IMR-90 (cell line): ENCODE measurements around the gene SPARC. TPM values are rescaled to one million over a fixed set of nuclear protein-coding genes. Genes with fewer than 3 reads are reported as not detected.

ENCODE experiments used
- ATAC-seq: fragments of 200-7000 bp; cut with Tn5 transposase; 2 replicates; pipeline ENCODE4 v1.9.1; 2020; ENCODE audit warnings: low read depth, mild to moderate bottlenecking, moderate library complexity
- BruUV-seq: library from RNA; stranded (reverse); fragments of 400-500 nt; replicated peaks from 2 replicates; lab custom pipeline; 2021; lab: Mats Ljungman, UMichigan
- CTCF ChIA-PET: fragments of 300-600 bp; formaldehyde crosslinking; extraction: SDS; loops from one replicate; lab custom pipeline; 2021; ENCODE audit warnings: antibody characterized with exemption; lab: Yijun Ruan, JAX
- POLR2A ChIA-PET: fragments of 300-600 bp; sonication (Branson Sonifier 250); formaldehyde crosslinking; loops from one replicate; lab custom pipeline; 2022; ENCODE audit warnings: antibody characterized with exemption; ENCODE audit not compliant: unreplicated experiment; lab: Charles Lee
- DNase-seq: peaks from one replicate; pipeline ENCODE4 v3.0.0; 2013
- H2AFZ ChIP-seq: replicated peaks from 2 replicates; pipeline ENCODE3; 2013; ENCODE audit warnings: low read length, mild to moderate bottlenecking; ENCODE audit not compliant: poor library complexity
- H2AK5ac ChIP-seq: 2 replicates; pipeline ENCODE4 v1.6.1; 2013; ENCODE audit warnings: low read depth, low read length, inconsistent platforms
- H2AK9ac ChIP-seq: replicated peaks from 2 replicates; pipeline ENCODE3; 2013; ENCODE audit warnings: mild to moderate bottlenecking, low read depth, low read length, moderate library complexity; ENCODE audit not compliant: poor library complexity
- H2BK120ac ChIP-seq: 2 replicates; pipeline ENCODE4 v1.6.1; 2013; ENCODE audit warnings: low read depth, low read length, inconsistent platforms
- H2BK15ac ChIP-seq: 3 replicates; pipeline ENCODE4 v1.6.1; 2013; ENCODE audit warnings: low read depth, low read length, inconsistent platforms
- H2BK20ac ChIP-seq: 2 replicates; pipeline ENCODE4 v1.6.1; 2013; ENCODE audit warnings: low read depth, mild to moderate bottlenecking, inconsistent platforms, low read length, moderate library complexity
- H2BK5ac ChIP-seq: 2 replicates; pipeline ENCODE4 v1.6.1; 2013; ENCODE audit warnings: mild to moderate bottlenecking, low read depth, low read length, inconsistent platforms; ENCODE audit not compliant: poor library complexity, severe bottlenecking
- H3K14ac ChIP-seq: replicated peaks from 2 replicates; pipeline ENCODE4 v1.6.1; 2013; ENCODE audit warnings: low read depth, low read length, inconsistent platforms
- H3K18ac ChIP-seq: 2 replicates; pipeline ENCODE4 v1.6.1; 2013; ENCODE audit warnings: low read depth, low read length, control low read depth
- H3K23ac ChIP-seq: 2 replicates; pipeline ENCODE4 v1.6.1; 2013; ENCODE audit warnings: low read depth, low read length, inconsistent platforms
- H3K27ac ChIP-seq: 2 replicates; pipeline ENCODE4 v1.5.1; 2013; ENCODE audit warnings: mild to moderate bottlenecking, control low read depth, low read length; ENCODE audit not compliant: insufficient read depth
- H3K27me3 ChIP-seq: 2 replicates; pipeline ENCODE4 v1.6.1; 2013; ENCODE audit warnings: low read length; ENCODE audit not compliant: control insufficient read depth, insufficient read depth
- H3K36me3 ChIP-seq: 2 replicates; pipeline ENCODE4 v1.6.1; 2013; ENCODE audit warnings: low read length, mixed read lengths; ENCODE audit not compliant: control insufficient read depth, insufficient read depth
- H3K4ac ChIP-seq: 2 replicates; pipeline ENCODE4 v1.6.1; 2013; ENCODE audit warnings: low read depth, low read length, inconsistent platforms
- H3K4me1 ChIP-seq: 2 replicates; pipeline ENCODE4 v1.6.1; 2013; ENCODE audit warnings: low read length, mixed read lengths; ENCODE audit not compliant: control insufficient read depth, insufficient read depth
- H3K4me2 ChIP-seq: 2 replicates; pipeline ENCODE4 v1.6.1; 2013; ENCODE audit warnings: low read depth, mild to moderate bottlenecking, control low read depth, low read length, moderate library complexity
- H3K4me3 ChIP-seq: 2 replicates; pipeline ENCODE4 v1.5.1; 2013; ENCODE audit warnings: low read depth, mild to moderate bottlenecking, control low read depth, low read length, moderate library complexity; ENCODE audit not compliant: insufficient read depth
- H3K56ac ChIP-seq: 2 replicates; pipeline ENCODE4 v1.6.1; 2013; ENCODE audit warnings: low read length, inconsistent platforms; ENCODE audit not compliant: insufficient read depth; ENCODE audit errors: extremely low read depth
- H3K79me1 ChIP-seq, 2 experiments: 2 replicates each; pipeline ENCODE4 v1.6.1; 2013; ENCODE audit warnings: low read length in 2 of 2, inconsistent platforms in 1 of 2, low read depth in 1 of 2
- H3K9ac ChIP-seq: 2 replicates; pipeline ENCODE4 v1.6.1; 2013; ENCODE audit warnings: low read depth, low read length, control low read depth
- H3K9me1 ChIP-seq: 2 replicates; pipeline ENCODE4 v1.6.1; 2013; ENCODE audit warnings: low read length, inconsistent platforms; ENCODE audit not compliant: insufficient read depth
- H3K9me3 ChIP-seq: 2 replicates; pipeline ENCODE4 v1.6.1; 2013; ENCODE audit warnings: low read length; ENCODE audit not compliant: control insufficient read depth, insufficient read depth
- H4K20me1 ChIP-seq: 2 replicates; pipeline ENCODE4 v1.6.1; 2013; ENCODE audit warnings: low read length, inconsistent platforms; ENCODE audit not compliant: insufficient read depth
- H4K5ac ChIP-seq: 2 replicates; pipeline ENCODE4 v1.6.1; 2013; ENCODE audit warnings: mild to moderate bottlenecking, low read depth, low read length, control low read depth
- H4K8ac ChIP-seq, 2 experiments: 2 replicates each; pipeline ENCODE4 v1.6.1; 2013; ENCODE audit warnings: low read depth in 2 of 2, low read length in 2 of 2, control low read depth in 1 of 2, inconsistent platforms in 1 of 2
- H4K91ac ChIP-seq: 2 replicates; pipeline ENCODE4 v1.6.1; 2013; ENCODE audit warnings: low read depth, low read length, inconsistent platforms; ENCODE audit not compliant: insufficient read depth
- BHLHE40 ChIP-seq: fragments of 150-350 bp; IDR thresholded peaks from 2 replicates; pipeline ENCODE4 v1.6.1; 2016; ENCODE audit warnings: mild to moderate bottlenecking, low read depth, low read length
- CEBPB ChIP-seq: IDR thresholded peaks from 2 replicates; pipeline ENCODE4 v1.6.1; 2012; ENCODE audit warnings: low read depth, low read length, improper control_type of control experiment
- CHD1 ChIP-seq: IDR thresholded peaks from 2 replicates; pipeline ENCODE4 v1.6.1; 2012; ENCODE audit warnings: low read depth, low read length, improper control_type of control experiment
- CTCF ChIP-seq: conservative IDR thresholded peaks from 2 replicates; pipeline ENCODE4 v1.5.1; 2012; ENCODE audit warnings: mild to moderate bottlenecking, low read depth, low read length, improper control_type of control experiment
- ELK1 ChIP-seq: fragments of 150-350 bp; IDR thresholded peaks from 2 replicates; pipeline ENCODE4 v1.6.1; 2016; ENCODE audit warnings: low read depth, mild to moderate bottlenecking, low read length, moderate library complexity, borderline replicate concordance
- FOS ChIP-seq: fragments of 150-350 bp; IDR thresholded peaks from 2 replicates; pipeline ENCODE4 v1.6.1; 2016; ENCODE audit warnings: low read depth, low read length
- MAFK ChIP-seq: IDR thresholded peaks from 2 replicates; pipeline ENCODE4 v1.6.1; 2012; ENCODE audit warnings: low read depth, low read length, improper control_type of control experiment
- MAZ ChIP-seq: IDR thresholded peaks from 2 replicates; pipeline ENCODE4 v1.6.1; 2012; ENCODE audit warnings: low read depth, mild to moderate bottlenecking, low read length, improper control_type of control experiment, moderate library complexity, borderline replicate concordance
- MXI1 ChIP-seq: IDR thresholded peaks from 2 replicates; pipeline ENCODE4 v1.6.1; 2012; ENCODE audit warnings: low read depth, mild to moderate bottlenecking, low read length, moderate library complexity, borderline replicate concordance
- NFE2L2 ChIP-seq: fragments of 150-350 bp; IDR thresholded peaks from 2 replicates; pipeline ENCODE4 v1.6.1; 2016; ENCODE audit warnings: low read depth, mild to moderate bottlenecking, low read length
- POLR2A ChIP-seq: IDR thresholded peaks from 2 replicates; pipeline ENCODE4 v1.6.1; 2012; ENCODE audit warnings: mild to moderate bottlenecking, low read depth, low read length
- RAD21 ChIP-seq: IDR thresholded peaks from 2 replicates; pipeline ENCODE4 v1.6.1; 2012; ENCODE audit warnings: low read length, improper control_type of control experiment
- RCOR1 ChIP-seq: IDR thresholded peaks from 2 replicates; pipeline ENCODE4 v1.6.1; 2012; ENCODE audit warnings: mild to moderate bottlenecking, low read length, improper control_type of control experiment; ENCODE audit not compliant: insufficient replicate concordance
- RFX5 ChIP-seq: IDR thresholded peaks from 2 replicates; pipeline ENCODE4 v1.8.0; 2012; ENCODE audit warnings: low read depth, mild to moderate bottlenecking, low read length, moderate library complexity
- SMC3 ChIP-seq: fragments of 150-350 bp; IDR thresholded peaks from 2 replicates; pipeline ENCODE4 v1.6.1; 2016; ENCODE audit warnings: low read depth, mild to moderate bottlenecking, antibody characterized with exemption, low read length, moderate library complexity
- USF2 ChIP-seq: fragments of 150-350 bp; IDR thresholded peaks from 2 replicates; pipeline ENCODE4 v1.6.1; 2017; ENCODE audit warnings: mild to moderate bottlenecking, antibody characterized with exemption, low read length, low read depth
- WGBS, 2 experiments: methylation state at CpG; one replicate each; pipeline versions ENCODE4 v1.1.5 to v1.1.7; 2013; ENCODE audit warnings: missing lambda C conversion rate in 2 of 2; ENCODE audit not compliant: insufficient read length in 1 of 2; ENCODE audit errors: extremely low coverage in 2 of 2; 5-methylcytosine and 5-hydroxymethylcytosine counted together
- dilution Hi-C: fragments of 300-500 bp; cut with HindIII; formaldehyde crosslinking; loops from one replicate; pipeline ENCODE4 v1.14.3; 2018; ENCODE audit warnings: low sequenced_read_pairs; ENCODE audit not compliant: unreplicated experiment
- in situ Hi-C: fragments of 300-500 bp; cut with MboI; formaldehyde crosslinking; loops from 3 replicates; pipeline ENCODE4 v1.14.3; 2019; ENCODE audit warnings: low sequenced_read_pairs, inconsistent platforms, mixed read lengths
- intact Hi-C: fragments of 100-400 bp; cut with micrococcal nuclease; formaldehyde crosslinking; loops from 2 replicates; pipeline ENCODE4 v1.10.0; 2022
- polyA plus RNA-seq, 3 experiments: library from polyadenylated mRNA; depleted of rRNA; stranded (reverse); fragments of >200 nt; gene quantifications; 2 replicates each; pipeline ENCODE4 v1.2.3, GENCODE V29; 2012; ENCODE audit warnings: low replicate concordance in 1 of 3
- total RNA-seq: library from RNA; depleted of rRNA; stranded (reverse); fragments of >200 nt; gene quantifications from 2 replicates; pipeline ENCODE4 v1.2.3, GENCODE V29; 2012

The SPARC gene
- total and polyA plus RNA-seq, 2 of the 4 experiments (the other 2 are of a cell fraction), result 1,186 to 4,692 TPM

GRCh38 chr5:151632524-151632923 is 54.2 kb downstream of the SPARC start:
- no peak overlapping the region for H2AK5ac ChIP-seq
- no peaks in the 10 kb centered on the region for H3K9me1 ChIP-seq
- H4K91ac ChIP-seq, result no peak overlapping the region
- no peak overlapping the region for H3K18ac ChIP-seq
- WGBS, 2 experiments, result 35% methylated on average over 5 of the region's 15 CpGs; no CpG with 5 or more reads in 1 of the 2 experiments
- H3K9ac ChIP-seq, result no peak overlapping the region
- TF ChIP-seq RFX5 (no peak), FOS (no peak), CTCF (no peak), BHLHE40 (no peak), USF2 (no peak), POLR2A (no peak), CHD1 (no peak), SMC3 (no peak), CEBPB (no peak), MXI1 (no peak), ELK1 (no peak), MAFK (no peak), RCOR1 (no peak), RAD21 (no peak), NFE2L2 (no peak), MAZ (no peak)
- no peak for ATAC-seq
- no peaks in the 10 kb centered on the region for H3K79me1 ChIP-seq
- no peak overlapping the region for H2BK5ac ChIP-seq
- intact Hi-C loops (no loop called here), in situ Hi-C loops (no loop called here), dilution Hi-C loops (no loop called here)
- H3K36me3 ChIP-seq, result no peaks in the 10 kb centered on the region
- DNase-seq, result no peak
- H2AK9ac ChIP-seq, result no peak overlapping the region
- no peak overlapping the region for H2AFZ ChIP-seq
- CTCF ChIA-PET, result no interaction called here
- no peak overlapping the region for H4K5ac ChIP-seq
- no peak overlapping the region for H3K23ac ChIP-seq
- no peak overlapping the region for H3K14ac ChIP-seq
- no peak overlapping the region for H3K27ac ChIP-seq
- no peaks in the 10 kb centered on the region for H4K20me1 ChIP-seq
- POLR2A ChIA-PET, result no interaction called here
- no peak overlapping the region for H3K4ac ChIP-seq
- H2BK15ac ChIP-seq, result no peak overlapping the region
- H3K4me3 ChIP-seq, result no peak overlapping the region
- no peak overlapping the region for H3K56ac ChIP-seq
- no peaks in the 10 kb centered on the region for H3K4me1 ChIP-seq
- H3K4me2 ChIP-seq, result no peak overlapping the region
- H3K27me3 ChIP-seq, result peaks cover 21% of the 10 kb centered on the region
- BruUV-seq, result no TSS peak
- no peak overlapping the region for H2BK20ac ChIP-seq
- no peaks in the 10 kb centered on the region for H3K9me3 ChIP-seq
- H4K8ac ChIP-seq, result no peak overlapping the region
- H2BK120ac ChIP-seq, result no peak overlapping the region
